Measurements from ENCODE around the gene ITLN2.
"Not testable (repeated sequence)": the region's sequence is repeated elsewhere in the genome, so short reads cannot be mapped to it uniquely, and the experiment has no call there.

ITLN2 gene

DNA sequence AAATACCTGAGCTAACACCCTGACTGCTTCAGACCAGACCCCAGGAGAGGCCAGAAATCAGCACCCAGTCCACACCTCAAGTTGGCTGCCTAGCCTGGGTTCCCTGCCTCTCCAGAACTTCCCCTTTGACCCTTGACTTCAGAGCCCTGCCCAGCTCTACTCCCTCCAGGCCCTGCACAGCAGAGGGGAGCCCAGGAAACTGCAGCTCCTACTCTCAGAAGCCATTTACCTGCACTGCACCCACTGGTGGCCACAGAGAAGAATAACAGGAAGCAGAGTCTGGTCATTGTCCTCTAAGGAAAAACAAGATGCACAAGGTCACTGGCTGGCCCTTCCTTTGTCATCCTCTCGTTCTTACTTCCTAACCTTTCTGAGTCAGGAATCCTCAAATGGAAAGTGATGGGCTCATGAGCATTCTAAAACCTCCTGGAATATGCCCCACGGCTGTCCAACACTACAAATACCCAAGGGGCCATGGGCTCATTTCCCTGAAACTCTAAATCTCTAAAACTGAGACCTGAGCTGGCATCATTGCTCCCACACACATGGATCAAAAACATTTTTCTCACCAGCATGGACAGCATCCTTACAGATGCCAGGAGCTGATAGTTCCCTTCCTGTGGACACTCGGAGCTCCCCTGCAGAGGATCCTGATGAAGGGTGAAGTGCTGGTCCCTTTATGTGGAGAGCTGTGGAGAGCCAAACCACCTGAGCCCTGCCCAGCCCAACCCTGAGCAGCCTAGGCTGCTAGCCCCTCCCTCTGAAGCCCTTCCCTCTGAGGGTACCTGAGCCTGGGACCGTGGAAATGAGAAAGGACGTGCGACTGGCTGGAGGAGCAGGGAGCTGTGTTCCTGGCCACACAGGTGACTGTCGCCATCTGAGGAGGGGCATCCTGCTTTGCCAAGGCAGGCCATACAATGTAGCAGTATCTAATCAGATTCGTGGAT, at the start of gene ITLN2:
TSS of gene ITLN2 (minus strand) at position 652 of the 947 bp plus-strand sequence. CDS start at position 584, 68 bp downstream.
- DNase-seq (ENCODE audit: low read depth) = peak; percentile 5

DNA sequence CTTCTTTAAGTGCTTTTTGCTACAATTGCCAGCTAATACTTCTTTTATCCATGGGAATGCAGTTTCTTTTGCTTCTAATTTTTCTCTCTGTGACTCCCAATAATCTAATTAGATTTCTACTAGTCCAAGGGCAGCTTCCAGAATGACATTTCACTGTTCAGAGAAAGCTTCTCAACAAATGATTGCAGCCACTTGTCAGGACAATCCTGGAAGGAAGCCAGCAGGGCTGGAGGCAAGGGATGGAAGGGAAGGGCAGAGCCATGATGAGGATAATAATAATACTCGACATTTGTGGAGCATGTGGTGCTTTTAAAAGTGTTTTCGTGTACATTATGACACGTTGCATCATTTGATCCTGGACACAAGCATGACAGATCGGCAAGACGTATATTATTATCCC, 46.9 kb upstream of the ITLN2 start:
- DNase-seq (ENCODE audit: low read depth) = no peak

DNA sequence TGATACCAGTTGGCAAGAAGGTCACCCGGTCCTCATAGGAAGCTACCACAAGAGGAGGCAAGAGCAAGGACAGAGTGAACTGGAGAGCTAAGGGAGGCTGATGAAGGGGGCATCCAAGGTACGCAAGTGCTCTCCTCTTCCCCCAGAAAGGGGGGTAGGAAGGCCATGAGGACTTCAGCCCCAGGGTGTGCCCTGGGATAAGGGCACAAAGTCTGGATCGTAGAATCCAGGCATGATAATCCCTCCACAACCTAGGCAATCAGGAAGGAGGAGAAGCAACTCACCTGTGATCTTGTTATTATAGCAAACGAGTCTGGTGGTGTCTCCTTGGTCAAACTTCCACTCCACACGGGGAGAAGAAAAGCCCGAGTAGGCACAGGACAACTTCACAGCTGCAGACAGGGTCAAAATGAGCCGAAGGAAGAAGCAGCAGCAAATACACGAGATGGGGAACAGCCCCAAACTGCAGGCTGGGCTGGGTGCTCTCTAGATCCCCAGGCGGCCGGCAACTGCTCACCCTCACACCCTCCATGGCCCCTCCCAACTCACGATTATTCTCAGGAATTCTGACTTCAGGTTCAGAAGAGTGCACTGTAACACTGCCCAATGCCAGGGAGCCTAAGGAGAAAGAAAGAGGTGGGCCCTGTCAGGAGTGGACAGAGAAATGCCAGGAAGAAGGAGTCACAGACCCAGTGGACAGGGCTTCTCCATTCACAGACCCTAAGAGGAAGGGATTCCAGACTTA, 46.3 kb upstream of the ITLN2 start:
- no peak for DNase-seq (ENCODE audit: low read depth)

DNA sequence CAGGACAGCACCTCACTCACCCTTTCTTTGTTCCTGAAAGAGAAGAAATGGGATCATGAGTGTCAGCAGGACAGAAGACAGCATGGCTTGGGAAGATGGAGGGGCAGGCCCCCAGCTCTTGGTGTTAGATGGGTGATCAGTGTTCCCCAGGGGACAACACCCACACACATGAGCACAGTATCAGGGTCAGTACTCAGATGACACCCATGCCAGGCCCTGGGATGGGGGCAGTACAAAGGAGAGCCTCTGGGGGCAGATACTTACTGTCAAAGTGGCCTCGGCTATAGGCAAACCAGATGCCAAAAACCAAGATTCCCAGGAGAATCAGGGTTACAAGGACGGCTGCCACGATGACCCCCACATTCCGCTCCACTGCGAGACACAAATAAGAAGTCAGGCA, 44.8 kb upstream of the ITLN2 start:
- DNase-seq (ENCODE audit: low read depth) = no peak

DNA sequence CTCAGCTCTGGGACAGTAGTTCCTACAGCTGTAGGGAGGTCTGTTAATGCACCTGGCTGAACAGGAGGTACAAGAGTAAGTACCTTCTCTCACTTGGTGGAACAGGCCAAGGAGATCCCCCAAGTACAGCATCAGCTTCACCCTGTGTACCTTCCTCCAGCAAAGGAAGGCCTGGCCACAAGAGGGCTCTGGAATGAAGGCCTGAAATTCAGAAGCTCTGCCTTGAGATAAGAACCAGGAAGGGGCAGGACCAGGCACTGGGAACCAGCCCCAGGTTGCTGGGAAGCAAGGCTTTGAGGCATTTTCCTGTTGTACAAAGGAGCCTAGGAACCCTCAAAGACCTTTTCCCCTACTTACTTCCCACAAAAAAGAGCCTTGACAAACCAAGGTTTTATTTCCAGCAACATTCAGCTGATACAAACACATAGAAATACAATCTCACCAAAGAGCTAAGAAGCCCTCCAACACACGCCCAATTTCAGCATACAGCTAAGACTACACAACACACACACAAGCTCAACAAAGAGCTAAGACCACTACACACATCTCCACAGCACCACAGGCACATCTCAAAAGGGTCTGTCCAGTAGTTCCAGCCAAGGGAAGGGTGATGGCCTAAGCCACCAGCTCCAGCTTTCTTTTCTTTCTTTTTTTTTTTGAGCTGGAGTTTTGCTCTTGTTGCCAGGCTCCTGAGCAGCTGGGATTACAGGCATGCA, 42.9 kb upstream of the ITLN2 start:
- DNase-seq (ENCODE audit: low read depth) = no peak

DNA sequence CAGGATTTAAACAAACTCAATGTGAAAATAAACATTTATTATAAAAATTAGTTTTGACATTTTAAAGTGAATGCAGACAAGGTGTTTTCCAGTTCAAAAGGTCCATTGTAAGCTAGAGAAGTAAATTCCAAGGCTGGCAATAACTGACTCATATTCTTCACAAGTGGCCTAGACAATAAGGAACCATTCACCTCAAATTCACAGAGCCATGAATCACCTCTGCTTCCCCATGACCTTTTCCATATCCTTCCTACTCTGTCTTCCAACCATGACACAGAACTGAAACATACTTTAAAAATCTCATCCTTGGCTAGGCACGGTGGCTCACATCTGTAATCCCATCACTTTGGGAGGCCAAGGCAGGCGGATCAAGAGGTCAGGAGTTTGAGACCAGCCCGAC, 41.6 kb upstream of the ITLN2 start:
- no peak for DNase-seq (ENCODE audit: low read depth)

DNA sequence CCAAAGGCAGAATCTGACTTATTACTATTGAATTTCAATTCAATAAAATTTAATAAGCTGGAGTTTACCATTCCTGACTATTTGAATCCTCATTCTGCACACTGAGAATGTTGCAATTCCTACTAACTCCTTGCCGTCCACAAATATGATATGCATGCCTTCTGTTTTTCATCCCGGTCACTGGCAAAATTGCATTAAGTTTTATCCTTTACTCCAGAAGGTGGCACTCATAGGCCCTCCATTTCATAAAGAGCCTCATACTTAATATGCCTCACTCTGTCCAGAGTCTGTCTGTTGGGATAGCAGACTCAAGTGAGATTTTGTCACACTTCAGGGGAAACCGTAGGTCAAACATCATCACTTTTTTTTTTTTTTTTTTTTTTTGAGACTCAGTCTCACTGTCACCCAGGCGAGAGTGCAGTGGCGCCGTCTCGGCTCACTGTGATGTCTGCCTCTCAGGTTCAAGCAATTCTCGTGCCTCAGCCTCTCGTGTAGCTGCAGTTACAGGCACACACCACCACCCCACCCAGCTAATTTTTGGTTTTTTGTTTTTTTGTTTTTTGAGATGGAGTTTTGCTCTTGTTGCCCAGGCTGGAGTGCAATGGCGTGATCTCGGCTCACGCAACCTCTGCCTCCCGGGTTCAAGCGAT, 39.1 kb upstream of the ITLN2 start:
- no peak for DNase-seq (ENCODE audit: low read depth)

DNA sequence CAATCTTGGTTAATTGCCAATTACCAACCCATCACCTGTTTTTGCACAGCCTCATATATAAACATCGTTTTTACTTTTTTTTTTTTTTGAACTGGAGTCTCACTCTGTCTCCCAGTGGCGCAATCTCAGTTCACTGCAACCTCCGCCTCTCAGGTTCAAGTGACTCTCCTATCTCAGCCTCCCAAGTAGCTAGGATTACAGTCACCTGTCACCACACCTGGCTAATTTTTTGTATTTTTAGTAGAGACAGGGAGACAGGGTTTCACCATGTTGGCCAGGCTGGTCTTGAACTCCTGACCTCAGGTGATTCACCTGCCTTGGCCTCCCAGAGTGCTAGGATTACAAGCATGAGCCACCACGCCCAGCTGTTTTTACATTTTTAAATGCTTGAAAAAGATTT, 37.4 kb upstream of the ITLN2 start:
- not testable (repeated sequence) for DNase-seq (ENCODE audit: low read depth)

DNA sequence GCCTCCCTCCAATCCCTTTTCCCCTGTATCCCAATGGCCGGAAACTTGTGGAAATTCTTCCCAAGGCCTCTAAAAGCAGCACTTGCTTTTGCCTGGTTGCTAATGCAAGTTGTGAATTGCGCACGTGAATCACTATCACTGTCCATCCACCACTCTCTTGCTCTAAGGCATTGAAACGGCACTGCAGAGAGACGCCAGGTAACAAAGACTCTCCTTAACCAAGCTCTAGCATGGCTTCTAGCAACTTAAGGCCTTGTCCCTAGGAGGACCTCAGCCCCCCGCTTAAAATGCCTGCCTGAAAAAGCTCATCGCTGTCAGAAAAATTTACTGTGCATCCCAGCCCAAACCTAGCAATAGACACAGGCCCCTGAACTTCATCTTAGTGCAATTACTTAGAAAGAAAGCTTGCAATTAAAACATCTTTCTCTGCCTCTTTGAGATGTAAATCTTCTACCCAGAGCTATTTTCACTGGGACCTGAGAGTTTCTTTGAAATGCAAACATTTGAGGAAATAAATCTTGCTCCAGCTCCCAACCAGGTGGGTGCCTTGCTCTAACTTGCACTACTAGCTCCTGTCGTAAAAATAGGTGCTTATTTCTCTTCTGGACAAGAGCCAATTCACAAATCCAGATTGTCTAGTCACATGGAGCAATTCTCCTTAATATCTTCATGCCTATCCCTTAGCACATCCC, 32.9 kb upstream of the ITLN2 start:
- no peak for DNase-seq (ENCODE audit: low read depth)

DNA sequence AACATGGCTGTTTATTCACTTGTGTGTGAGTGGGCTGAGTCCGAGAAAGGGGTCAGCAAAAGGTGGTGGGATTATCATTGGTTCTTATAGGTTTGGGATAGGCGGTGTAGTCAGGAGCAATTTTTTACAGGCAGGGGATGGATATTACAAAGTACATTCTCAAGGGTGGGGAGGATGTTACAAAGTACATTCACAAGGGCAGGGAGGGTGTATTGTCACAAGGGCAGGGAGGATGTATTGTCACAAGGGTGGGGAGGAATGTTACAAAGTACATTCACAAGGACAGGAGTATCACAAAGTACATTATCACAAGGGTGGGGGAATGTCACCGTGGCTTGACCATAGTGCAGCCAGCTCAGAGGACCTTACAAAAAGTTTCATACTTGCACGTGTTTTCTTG, 31.1 kb upstream of the ITLN2 start:
- no peak for DNase-seq (ENCODE audit: low read depth)

DNA sequence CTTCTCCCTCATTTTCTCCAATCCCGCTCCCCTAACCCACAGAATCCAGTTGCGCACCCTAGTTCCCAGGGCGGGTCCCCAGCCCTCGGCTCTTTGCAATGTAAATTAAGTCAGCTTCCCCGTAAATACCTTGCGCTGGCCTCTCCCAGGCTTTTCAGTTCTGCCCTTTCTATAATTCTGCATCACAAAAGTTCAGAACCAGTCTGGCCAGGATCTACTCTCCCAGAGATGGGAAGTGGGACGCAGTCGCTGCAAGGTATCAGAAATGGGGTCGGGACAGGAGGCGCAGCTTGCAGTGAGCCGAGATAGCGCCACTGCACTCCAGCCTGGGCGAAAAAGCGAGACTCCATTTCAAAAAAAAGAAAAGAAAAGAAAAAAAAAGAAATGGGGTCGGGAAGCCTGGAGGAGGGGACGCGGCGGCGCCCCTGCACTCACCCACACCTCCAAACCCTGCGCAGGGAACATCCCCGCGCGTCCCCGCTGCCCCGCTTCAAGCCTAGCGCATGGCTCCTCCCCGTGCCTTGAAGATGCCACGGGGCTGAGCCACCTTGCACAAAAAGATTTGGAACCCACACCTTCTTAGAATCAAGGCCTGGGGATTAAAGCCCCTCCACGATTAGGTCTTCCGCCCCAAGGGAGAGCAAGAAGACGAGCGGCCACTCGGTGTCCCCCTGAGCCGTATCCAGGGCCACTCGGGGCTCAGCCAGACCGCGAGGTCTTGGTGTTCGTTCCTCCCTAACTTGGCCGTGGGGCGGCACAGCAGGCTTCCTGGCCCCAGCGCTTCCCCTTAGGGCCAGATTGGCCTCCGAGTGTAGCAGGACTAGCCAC, 27.2 kb upstream of the ITLN2 start:
- DNase-seq (ENCODE audit: low read depth) = no peak

DNA sequence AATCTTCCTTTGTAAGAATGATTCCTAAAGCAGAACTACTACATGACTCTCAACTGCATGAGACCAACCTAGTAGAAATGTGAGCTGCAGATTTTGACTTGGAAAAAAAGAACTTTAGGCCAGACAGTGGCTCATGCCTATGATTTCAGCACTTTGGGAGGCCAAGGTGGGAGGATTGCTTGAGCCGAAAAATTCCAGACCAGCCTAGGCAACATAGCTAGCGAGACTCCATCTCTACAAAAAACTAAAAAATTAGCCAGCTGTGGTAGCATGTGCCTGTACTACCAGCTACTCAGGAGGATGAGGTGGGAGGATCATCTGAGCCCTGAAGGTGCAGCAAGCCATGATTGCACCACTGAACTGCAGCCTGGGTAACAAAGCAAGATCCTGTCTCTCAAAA, 24.7 kb upstream of the ITLN2 start:
- DNase-seq (ENCODE audit: low read depth) = no peak

DNA sequence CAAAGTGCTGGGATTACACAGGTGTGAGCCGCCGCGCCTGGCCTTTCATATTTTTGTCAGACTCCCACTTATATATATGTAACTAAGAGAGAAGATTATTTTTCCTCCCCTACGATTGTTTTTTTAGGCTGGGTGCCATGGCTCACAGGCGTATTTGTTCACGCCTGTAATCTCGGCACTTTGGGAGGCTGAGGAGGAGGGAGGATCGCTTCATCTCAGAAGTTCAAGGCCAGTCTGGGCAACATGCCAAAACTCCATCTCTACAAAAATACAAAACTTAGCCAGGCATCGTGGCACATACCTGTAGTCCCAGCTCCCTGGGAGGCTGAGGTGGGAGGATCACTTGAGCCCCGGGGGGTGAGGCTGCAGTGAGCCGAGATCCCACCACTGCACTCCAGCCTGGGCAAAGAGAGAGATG, 23.9 kb upstream of the ITLN2 start:
- DNase-seq (ENCODE audit: low read depth) = no peak

DNA sequence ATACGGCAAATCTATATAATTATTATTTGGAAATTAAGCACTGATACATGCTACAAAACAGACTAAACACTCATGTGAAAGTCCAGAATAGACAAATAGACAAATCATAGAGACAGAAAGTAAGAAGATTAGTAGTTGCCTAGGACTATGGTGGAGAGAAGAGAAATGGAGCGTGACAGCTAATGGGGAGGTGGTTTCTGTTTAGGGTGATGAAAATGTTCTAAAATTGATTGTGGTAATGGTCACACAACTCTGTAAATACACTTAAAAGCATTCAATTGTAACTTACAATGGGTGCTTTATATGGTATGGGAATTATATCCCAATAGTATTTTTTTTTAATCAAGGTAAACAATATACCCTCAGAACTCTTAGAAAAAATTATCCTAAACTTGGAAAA, 20.4 kb upstream of the ITLN2 start:
- no peak for DNase-seq (ENCODE audit: low read depth)

DNA sequence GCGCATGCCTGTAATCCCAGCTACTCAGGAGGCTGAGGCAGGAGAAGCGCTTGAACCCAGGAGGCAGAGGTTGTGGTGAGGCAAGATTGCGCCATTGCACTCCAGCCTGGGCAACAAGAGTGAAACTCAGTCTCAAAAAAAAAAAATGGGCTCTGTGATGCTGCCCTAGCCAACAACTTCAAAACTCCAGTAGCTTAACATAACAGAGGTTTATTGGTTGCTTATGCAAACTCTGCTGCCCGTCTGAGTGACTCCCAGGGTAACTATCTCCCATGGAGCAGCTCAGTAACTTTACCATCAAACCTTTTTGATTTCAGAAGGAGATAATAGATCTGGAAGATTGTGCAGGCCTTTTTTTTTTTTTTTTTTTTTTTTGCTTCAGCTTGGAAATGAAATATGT, 18.9 kb upstream of the ITLN2 start:
- no peak for DNase-seq (ENCODE audit: low read depth)

DNA sequence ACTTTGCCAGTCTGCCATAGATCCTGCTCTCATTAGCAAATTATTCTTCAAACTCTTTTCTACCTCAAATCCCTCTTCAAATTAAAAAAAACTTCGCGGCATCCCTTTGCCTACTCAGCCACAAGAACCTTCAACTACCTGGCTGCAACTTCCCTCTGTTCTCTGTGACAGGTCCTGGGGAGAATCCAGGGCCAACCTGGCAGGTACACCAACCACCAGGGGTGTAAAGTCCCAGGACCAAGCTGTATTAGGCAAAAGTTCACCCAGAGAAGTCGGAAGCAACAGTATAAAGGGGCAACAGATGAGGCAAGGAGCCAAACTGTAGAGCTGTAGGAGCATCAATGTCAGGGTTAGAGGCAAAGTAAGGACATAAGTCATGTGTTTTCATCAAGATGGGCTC, 18.3 kb upstream of the ITLN2 start:
- DNase-seq (ENCODE audit: low read depth) = no peak

DNA sequence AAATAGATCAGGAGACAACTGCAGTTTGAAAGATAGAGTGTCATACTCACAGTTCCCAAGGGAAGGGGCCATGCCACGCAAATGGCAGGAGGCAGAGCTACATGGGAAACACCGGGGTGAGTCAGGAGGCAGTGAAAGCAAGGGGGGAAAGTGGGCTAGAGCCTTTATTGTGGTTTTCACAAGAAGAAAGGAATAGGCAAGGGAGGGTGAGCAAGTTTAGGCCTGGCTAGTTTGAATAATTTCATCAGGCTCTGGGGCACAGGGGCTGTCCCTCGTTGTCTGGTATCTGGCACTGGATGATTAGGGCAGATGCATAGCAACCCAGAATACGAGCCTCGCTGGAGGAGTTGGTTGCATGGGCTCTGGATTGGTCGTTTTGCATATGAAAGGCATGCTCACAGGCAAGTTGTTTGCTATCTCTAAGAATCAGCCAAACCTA, 17.0 kb upstream of the ITLN2 start:
- no peak for DNase-seq (ENCODE audit: low read depth)

DNA sequence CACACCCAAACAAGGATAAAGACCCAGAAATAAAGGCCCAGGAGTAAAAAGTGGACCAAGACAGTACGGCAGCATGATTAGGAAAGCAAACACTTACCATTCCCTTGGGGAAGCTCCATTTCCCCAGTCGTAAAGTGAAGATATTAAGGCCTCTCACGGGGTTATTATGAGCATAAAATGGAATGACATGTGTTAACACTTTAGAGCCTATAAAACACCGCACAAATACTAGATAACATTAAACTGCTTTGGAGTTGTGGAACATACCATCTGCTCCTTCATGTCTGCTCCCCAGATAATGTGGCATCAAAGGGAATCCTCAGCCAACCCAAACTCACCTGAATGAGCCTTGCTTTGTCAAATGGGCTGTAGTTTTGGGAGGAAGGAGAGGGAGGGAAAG, 8.9 kb upstream of the ITLN2 start:
- DNase-seq (ENCODE audit: low read depth) = no peak

DNA sequence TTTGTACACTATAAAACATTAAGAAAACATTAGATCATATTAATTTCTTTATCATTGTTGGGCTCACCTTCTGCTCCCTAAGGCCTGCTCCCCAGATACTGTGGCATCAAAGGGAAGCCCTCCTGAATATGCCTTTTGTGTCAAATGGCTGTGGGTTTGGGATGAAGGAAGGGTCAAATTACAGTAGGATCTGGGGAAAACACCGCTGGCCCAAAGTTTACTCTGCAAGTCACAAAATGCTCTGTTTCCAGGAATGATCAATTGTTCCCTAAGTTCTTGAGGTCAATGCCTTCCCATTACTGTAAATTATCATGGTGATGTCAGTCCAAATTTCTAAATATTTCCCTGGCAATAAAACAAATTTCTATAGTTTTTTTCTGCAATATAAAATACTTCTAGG, 6.8 kb upstream of the ITLN2 start:
- DNase-seq (ENCODE audit: low read depth) = no peak

DNA sequence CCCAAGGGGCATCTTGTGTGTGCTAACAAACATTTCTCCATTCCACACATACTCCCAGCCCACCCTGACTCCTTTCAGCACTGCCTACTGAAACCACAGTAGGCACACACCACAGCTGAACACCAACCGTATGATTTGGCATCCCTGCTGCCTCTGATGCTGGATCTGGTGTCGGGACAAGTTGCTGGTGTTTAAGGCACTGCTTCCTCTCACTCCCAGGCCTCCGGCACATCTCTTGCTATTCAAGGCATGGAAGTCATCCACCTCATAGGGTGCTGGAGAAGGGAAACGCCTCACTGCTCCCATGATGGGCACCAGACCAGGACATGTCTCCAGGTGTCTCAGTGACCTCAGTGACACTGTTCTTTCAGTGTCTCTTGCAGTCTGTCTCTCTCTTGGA, 2.4 kb upstream of the ITLN2 start:
- no peak for DNase-seq (ENCODE audit: low read depth)

DNA sequence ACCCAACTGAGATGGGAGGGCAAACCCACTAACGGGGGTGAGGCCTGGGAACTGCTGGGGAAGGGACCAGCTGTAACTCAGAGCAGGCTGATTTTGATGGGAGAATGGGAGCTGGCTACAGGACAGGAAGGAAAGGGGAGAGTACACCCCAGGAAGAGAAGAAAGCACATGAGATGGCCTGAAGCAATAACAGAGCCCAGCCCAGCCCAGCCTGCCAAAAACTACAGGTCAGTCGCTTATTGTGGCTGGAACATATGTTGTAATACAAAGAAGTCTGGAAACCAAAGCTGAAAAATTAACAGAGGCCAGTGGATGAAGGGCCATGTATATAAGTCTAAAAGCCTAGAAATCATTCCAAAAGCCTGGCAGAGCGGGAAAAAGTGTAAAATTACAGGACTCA, 1.6 kb downstream of the ITLN2 start:
- no peak for DNase-seq (ENCODE audit: low read depth)

Data from activated T-helper 1 cell treated with Interleukin-2 at 50 U/mL for 16 hours (primary cell).